Osteoblast (primary cell): ENCODE results near the gene CALN1. TPM values are rescaled to one million over a fixed set of nuclear protein-coding genes. Genes with fewer than 3 reads are reported as not detected.
"Not testable (repeated sequence)": the region's sequence is repeated elsewhere in the genome, so short reads cannot be mapped to it uniquely, and the experiment has no call there.

Source experiments
- DNase-seq: peaks from one replicate; pipeline ENCODE4 v3.0.0; 2011; ENCODE audit warnings: low spot score, mixed read lengths; ENCODE audit not compliant: insufficient read length; ENCODE audit errors: missing footprints
- H2AFZ ChIP-seq: 2 replicates; pipeline ENCODE4 v1.6.0; 2011; ENCODE audit warnings: mild to moderate bottlenecking, low read length
- H3K27ac ChIP-seq: 2 replicates; pipeline ENCODE4 v1.5.1; 2011; ENCODE audit warnings: mild to moderate bottlenecking, low read depth, low read length, moderate library complexity
- H3K27me3 ChIP-seq: 2 replicates; pipeline ENCODE4 v1.6.0; 2012; ENCODE audit warnings: mild to moderate bottlenecking, control low read depth, inconsistent platforms, low read length, moderate library complexity; ENCODE audit not compliant: insufficient read depth
- H3K36me3 ChIP-seq: 2 replicates; pipeline ENCODE4 v1.5.1; 2011; ENCODE audit warnings: mild to moderate bottlenecking, low read length, control low read depth, moderate library complexity; ENCODE audit not compliant: insufficient read depth
- H3K4me1 ChIP-seq: 2 replicates; pipeline ENCODE4 v1.5.1; 2011; ENCODE audit warnings: mild to moderate bottlenecking, low read length, control low read depth, moderate library complexity; ENCODE audit not compliant: insufficient read depth
- H3K4me2 ChIP-seq: 2 replicates; pipeline ENCODE4 v1.6.0; 2011; ENCODE audit warnings: mild to moderate bottlenecking, low read length; ENCODE audit not compliant: insufficient read depth
- H3K4me3 ChIP-seq: fragments of 200-600 bp; sonication (generic); 3 replicates; pipeline ENCODE4 v1.5.1; 2012; ENCODE audit warnings: mild to moderate bottlenecking, low read length, inconsistent platforms; ENCODE audit not compliant: insufficient read depth
- H3K79me2 ChIP-seq: 2 replicates; pipeline ENCODE4 v1.6.0; 2012; ENCODE audit warnings: mild to moderate bottlenecking, low read length, control low read depth, inconsistent platforms; ENCODE audit not compliant: insufficient read depth
- H3K9me3 ChIP-seq: 2 replicates; pipeline ENCODE4 v1.5.1; 2011; ENCODE audit warnings: low read depth, low read length, control low read depth
- H4K20me1 ChIP-seq: 2 replicates; pipeline ENCODE4 v1.6.0; 2012; ENCODE audit warnings: mild to moderate bottlenecking, low read length, control low read depth; ENCODE audit not compliant: insufficient read depth
- CTCF ChIP-seq: IDR thresholded peaks from 2 replicates; pipeline ENCODE4 v1.5.1; 2011; ENCODE audit warnings: mild to moderate bottlenecking, low read depth, low read length, moderate library complexity; ENCODE audit errors: extremely low read depth
- total RNA-seq: library from RNA; depleted of rRNA; stranded (reverse); fragments of >200 nt; gene quantifications from 2 replicates; pipeline ENCODE4 v1.2.3, GENCODE V29; 2012

CALN1 gene
- total RNA-seq, 1 donor, result not detected

- no peak overlapping the region for H3K27ac ChIP-seq
- no peaks in the 10 kb centered on the region for H4K20me1 ChIP-seq
- H3K36me3 ChIP-seq, result no peaks in the 10 kb centered on the region
- H3K4me1 ChIP-seq, result no peaks in the 10 kb centered on the region
- H3K4me3 ChIP-seq, result no peak overlapping the region
- H3K9me3 ChIP-seq, result no peaks in the 10 kb centered on the region
- no peaks in the 10 kb centered on the region for H3K79me2 ChIP-seq
- H3K4me2 ChIP-seq, result no peak overlapping the region
- TF ChIP-seq CTCF, result peak; percentile 29
- H2AFZ ChIP-seq, result no peak overlapping the region
- DNase-seq, result peak; percentile 48
- H3K27me3 ChIP-seq, result no peaks in the 10 kb centered on the region
Measured at GRCh38 chr7:71746006-71746405, 666.1 kb downstream of the CALN1 start.

GRCh38 chr7:71740174-71740560 is 672.0 kb downstream of the CALN1 start:
- H3K36me3 ChIP-seq, result no peaks in the 10 kb centered on the region
- H3K4me3 ChIP-seq, result no peak overlapping the region
- no peak overlapping the region for H2AFZ ChIP-seq
- no peaks in the 10 kb centered on the region for H4K20me1 ChIP-seq
- H3K27me3 ChIP-seq, result no peaks in the 10 kb centered on the region
- no peak for TF ChIP-seq CTCF
- H3K9me3 ChIP-seq, result no peaks in the 10 kb centered on the region
- H3K27ac ChIP-seq, result no peak overlapping the region
- no peak overlapping the region for H3K4me2 ChIP-seq
- H3K4me1 ChIP-seq, result no peaks in the 10 kb centered on the region
- DNase-seq, result no peak
- no peaks in the 10 kb centered on the region for H3K79me2 ChIP-seq

GRCh38 chr7:71739520-71740173 is 672.5 kb downstream of the CALN1 start:
- no peak overlapping the region for H3K4me3 ChIP-seq
- no peak for TF ChIP-seq CTCF
- no peak overlapping the region for H3K4me2 ChIP-seq
- no peak overlapping the region for H2AFZ ChIP-seq
- H3K79me2 ChIP-seq, result no peaks in the 10 kb centered on the region
- no peak for DNase-seq
- no peak overlapping the region for H3K27ac ChIP-seq
- no peaks in the 10 kb centered on the region for H3K27me3 ChIP-seq
- no peaks in the 10 kb centered on the region for H3K4me1 ChIP-seq
- no peaks in the 10 kb centered on the region for H3K36me3 ChIP-seq
- no peaks in the 10 kb centered on the region for H4K20me1 ChIP-seq
- no peaks in the 10 kb centered on the region for H3K9me3 ChIP-seq

- DNase-seq, H3K4me1 ChIP-seq, H3K79me2 ChIP-seq, H3K27ac ChIP-seq, H2AFZ ChIP-seq, H3K36me3 ChIP-seq, H3K4me3 ChIP-seq, H3K27me3 ChIP-seq, H4K20me1 ChIP-seq, H3K4me2 ChIP-seq, H3K9me3 ChIP-seq: not testable (repeated sequence)
Measured at GRCh38 chr7:71737931-71738540, 674.1 kb downstream of the CALN1 start.
